HT1080 (cell line): ENCODE measurements around the gene TAS1R3. TPM values are rescaled to one million over a fixed set of nuclear protein-coding genes. Genes with fewer than 3 reads are reported as not detected.

Source experiments
- DNase-seq: peaks from one replicate; pipeline ENCODE4 v3.0.0-alpha.2; 2015; ENCODE audit warnings: low read depth
- polyA plus RNA-seq, 2 experiments: library from polyadenylated mRNA; depleted of rRNA; stranded (reverse); fragments of >200 nt; gene quantifications; 2 replicates each; pipeline ENCODE4 v1.2.3, GENCODE V29; 2015
- total RNA-seq: library from RNA; depleted of rRNA; stranded (reverse); fragments of >200 nt; shearing (Covaris generic); gene quantifications from 2 replicates; pipeline ENCODE4 v1.2.3, GENCODE V29; 2014; rRNA removed

The TAS1R3 gene
- total RNA-seq = 0.03 and 0.08 TPM in 2 replicates
- polyA plus RNA-seq (2015; cell fraction: cytosol; rRNA removed) = not detected in 2 replicates
- polyA plus RNA-seq (2015; cell fraction: nucleus; rRNA removed) = 0.07 TPM in 1 of 2 replicates, not detected in the other

GRCh38 chr1:1331068-1331965 is at the start of gene TAS1R3:
TSS of gene TAS1R3 (plus strand) at chr1:1331280. CDS start at chr1:1331346, 66 bp downstream.
- no peak for DNase-seq

- peak; percentile 76 for DNase-seq
These were observed 49.4 kb upstream of the TAS1R3 start for GRCh38 chr1:1281533-1282321.

- peak; percentile 81 for DNase-seq
These were observed 48.1 kb upstream of the TAS1R3 start for GRCh38 chr1:1282998-1283397.

GRCh38 chr1:1283821-1284220 is 47.3 kb upstream of the TAS1R3 start:
- DNase-seq = no peak

DNA sequence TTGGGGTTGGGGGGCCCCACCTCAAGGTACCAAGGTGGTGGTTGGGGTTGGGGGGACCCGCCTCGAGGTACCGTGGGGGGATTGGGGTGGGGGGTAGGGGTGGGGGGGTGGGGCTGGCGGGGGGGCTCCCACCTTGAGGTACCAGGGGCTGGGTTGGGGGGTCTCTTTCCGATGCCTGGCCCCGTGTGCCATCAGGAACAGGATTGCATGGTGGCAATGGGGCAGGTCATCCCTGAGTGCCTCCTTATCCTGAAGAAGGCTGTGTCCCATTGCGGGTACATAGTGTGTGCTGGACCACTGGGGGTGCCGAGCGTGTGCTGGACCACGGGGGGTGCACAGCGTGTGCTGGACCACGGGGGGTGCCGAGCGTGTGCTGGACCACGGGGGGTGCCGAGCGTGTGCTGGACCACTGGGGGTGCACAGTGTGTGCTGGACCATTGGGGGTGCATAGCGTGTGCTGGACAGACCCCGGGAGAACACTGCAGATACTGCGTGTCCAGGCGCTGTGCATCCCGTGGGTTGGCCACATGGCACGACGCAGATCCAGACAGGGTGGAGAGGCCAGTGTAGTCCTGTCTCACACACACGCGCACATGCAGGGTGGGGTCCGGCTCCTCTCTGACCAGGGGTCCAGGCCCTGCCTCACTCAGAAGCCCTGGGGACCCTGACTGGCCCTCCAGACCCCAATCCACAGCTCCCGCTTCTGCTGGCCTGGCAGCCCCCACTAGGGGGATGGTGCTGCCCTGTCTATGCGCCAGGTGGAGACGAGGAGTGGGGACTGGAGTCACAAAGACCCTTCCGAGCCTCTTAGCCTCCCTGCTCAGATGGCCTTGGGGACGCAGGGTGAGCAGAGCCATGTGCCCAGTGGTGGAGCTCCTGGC is 46.6 kb upstream of the TAS1R3 start:
- no peak for DNase-seq

DNA sequence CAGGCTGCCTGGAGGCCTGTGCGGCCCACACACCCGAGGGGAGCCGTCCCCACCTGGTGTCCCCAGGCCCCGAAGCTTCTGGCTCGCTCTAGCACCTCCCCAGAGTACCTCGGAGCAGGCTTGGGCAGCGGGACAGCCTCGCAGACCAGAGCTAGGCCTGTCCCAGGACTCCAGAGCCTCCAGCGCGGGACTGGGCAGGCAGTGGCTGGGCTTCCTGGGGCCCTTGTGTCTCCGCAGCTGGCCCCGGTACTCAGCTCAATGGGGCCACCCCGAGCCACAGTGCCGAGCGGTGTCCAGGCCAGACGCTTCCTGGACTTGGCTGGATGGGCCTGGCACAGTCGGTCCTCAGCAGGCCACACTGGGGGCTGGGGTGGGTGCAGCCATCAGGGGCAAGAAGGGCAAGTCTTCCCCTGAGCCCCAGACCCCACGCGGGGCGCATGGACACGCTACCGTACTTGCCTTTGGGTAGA is 45.9 kb upstream of the TAS1R3 start:
- DNase-seq = no peak

DNA sequence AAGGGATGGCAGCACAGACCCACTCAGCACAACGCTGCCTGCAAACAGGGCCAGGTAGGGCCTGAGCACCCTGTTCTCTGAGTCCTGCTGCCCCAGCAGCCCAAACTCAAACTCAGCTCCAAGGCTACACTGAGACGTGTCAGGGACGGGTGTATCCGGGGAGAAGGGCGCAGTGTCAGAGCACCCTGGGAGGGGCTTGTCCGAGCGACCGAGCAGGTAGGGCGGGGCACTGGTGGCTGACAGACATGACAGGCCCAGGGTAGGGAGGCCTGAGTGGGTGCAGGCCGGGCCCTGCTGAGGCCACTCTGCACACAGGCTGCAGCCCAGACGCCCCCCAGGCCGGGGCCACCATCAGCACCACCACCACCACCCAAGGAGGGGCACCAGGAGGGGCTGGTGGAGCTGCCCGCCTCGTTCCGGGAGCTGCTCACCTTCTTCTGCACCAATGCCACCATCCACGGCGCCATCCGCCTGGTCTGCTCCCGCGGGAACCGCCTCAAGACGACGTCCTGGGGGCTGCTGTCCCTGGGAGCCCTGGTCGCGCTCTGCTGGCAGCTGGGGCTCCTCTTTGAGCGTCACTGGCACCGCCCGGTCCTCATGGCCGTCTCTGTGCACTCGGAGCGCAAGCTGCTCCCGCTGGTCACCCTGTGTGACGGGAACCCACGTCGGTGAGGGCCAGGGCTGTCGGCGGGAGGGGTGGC is 45.3 kb upstream of the TAS1R3 start:
- no peak for DNase-seq

DNA sequence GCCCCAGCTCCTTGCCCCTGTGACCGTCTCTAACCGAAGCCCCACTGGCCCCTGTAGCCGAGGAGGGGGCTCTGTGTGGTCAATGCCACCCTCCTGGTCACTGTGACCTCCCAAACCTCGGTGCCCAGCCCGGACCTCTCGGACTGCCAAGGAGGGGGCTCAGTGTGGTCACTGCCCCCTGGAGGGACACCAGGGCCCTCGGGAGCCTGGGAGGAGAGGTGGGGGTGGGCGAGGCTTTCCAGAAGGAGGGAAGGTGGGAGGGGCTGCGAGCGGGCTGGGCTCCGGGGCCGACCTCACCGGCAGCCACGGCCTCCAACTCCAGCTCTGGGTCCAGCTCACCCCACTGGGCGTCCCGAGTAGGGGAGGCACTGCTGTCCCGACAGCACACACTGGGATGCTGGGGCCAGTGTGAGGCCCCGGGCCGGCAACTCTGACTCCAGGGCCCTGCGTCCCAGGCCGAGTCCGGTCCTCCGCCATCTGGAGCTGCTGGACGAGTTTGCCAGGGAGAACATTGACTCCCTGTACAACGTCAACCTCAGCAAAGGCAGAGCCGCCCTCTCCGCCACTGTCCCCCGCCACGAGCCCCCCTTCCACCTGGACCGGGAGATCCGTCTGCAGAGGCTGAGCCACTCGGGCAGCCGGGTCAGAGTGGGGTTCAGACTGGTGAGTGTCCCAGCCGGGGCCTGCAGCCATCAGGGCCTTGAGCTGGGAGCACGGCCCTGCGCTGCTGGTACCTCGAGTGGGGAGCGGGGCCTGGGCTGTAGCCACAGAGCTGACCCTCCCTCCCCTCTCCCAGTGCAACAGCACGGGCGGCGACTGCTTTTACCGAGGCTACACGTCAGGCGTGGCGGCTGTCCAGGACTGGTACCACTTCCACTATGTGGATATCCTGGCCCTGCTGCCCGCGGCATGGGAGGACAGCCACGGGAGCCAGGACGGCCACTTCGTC is 44.5 kb upstream of the TAS1R3 start:
- no peak for DNase-seq

GRCh38 chr1:1287288-1288110 is 43.6 kb upstream of the TAS1R3 start:
- no peak for DNase-seq

DNA sequence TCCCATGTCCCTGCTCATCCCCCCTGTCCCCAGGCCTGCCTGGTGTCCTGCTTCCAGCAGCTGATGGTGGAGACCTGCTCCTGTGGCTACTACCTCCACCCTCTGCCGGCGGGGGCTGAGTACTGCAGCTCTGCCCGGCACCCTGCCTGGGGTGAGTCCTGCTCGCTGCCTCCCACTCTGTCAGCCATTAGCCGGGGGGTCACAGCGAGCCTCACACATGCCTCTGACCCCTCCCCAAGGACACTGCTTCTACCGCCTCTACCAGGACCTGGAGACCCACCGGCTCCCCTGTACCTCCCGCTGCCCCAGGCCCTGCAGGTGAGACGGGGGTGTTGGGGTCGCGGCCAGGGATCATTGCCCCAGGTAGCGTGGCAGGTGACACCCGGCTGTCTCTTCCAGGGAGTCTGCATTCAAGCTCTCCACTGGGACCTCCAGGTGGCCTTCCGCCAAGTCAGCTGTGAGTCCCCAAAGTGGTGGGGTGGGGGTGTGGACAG is 40.8 kb upstream of the TAS1R3 start:
- no peak for DNase-seq

DNA sequence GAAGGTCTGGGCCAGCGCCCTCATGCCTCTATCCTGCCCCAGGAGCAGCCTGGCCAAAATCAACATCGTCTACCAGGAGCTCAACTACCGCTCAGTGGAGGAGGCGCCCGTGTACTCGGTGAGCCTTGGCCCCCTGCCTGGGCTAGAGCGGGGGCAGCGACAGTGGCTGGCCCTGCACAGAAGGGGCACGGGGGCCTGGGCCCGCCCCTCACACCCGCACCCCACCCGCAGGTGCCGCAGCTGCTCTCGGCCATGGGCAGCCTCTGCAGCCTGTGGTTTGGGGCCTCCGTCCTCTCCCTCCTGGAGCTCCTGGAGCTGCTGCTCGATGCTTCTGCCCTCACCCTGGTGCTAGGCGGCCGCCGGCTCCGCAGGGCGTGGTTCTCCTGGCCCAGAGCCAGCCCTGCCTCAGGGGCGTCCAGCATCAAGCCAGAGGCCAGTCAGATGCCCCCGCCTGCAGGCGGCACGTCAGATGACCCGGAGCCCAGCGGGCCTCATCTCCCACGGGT is 40.0 kb upstream of the TAS1R3 start:
- DNase-seq = no peak

DNA sequence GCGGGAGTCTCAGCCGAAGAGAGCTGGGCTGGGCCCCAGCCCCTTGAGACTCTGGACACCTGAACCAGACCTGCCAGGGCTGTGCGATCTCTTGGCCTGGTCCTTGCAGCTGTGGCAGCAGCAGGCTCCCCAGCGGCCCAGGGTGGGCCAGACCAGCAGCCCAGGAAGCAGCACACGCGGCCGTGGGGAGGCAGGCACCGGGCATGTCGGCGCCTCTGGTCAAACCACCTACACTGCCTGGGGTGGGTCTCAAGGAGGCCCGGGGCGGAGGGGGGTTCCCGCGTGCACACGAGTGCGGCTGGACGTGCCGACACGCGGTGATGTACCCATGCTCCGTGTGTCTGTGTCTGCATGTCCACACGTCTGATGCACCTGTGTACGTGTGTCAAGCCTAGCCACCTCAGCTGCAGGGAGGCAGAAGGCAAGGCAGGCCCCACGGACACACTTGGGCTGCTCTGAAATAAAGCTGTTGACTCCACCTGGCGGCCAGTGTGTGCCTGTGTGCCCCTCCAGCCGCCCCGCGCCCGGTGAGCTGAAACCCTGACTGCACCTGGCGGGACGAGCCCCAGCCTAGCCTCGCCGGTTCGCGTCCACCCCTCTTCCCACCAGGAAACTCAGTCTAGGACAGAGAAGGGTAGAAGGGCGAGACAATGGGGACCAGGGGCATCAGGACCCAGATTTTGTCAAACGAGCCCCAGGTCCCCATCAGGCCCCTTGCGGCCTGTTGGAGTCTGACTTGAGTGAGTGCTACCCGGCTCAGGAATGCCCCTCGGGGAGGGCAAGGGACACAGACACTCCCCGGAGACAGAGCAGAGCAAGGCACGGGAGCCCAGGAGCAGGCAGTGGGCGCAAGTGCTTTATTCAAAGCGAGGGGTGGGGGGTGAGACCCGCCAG is 39.3 kb upstream of the TAS1R3 start:
- DNase-seq = peak; percentile 60

GRCh38 chr1:1292442-1292779 is 38.7 kb upstream of the TAS1R3 start:
- no peak for DNase-seq

DNA sequence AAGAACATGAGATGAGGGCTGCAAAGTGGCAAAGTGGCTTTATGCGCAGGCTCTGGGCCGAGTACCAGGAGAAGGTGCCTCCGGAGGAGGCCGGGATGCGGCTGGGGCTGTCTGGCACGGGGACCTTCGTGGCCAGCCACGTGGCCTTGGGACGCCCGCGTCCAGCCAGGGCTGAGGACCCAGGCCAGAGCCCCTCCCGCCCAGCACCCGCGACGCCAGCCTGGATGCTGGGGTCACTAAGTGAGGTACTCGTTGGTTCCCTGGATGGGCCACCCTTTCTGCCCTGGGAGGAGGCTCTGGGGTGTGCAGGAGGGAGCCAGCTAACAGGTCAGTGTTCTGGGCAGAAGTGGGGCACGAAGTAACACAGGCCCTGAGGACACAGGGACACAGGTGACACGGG is 38.2 kb upstream of the TAS1R3 start:
- DNase-seq = no peak

DNA sequence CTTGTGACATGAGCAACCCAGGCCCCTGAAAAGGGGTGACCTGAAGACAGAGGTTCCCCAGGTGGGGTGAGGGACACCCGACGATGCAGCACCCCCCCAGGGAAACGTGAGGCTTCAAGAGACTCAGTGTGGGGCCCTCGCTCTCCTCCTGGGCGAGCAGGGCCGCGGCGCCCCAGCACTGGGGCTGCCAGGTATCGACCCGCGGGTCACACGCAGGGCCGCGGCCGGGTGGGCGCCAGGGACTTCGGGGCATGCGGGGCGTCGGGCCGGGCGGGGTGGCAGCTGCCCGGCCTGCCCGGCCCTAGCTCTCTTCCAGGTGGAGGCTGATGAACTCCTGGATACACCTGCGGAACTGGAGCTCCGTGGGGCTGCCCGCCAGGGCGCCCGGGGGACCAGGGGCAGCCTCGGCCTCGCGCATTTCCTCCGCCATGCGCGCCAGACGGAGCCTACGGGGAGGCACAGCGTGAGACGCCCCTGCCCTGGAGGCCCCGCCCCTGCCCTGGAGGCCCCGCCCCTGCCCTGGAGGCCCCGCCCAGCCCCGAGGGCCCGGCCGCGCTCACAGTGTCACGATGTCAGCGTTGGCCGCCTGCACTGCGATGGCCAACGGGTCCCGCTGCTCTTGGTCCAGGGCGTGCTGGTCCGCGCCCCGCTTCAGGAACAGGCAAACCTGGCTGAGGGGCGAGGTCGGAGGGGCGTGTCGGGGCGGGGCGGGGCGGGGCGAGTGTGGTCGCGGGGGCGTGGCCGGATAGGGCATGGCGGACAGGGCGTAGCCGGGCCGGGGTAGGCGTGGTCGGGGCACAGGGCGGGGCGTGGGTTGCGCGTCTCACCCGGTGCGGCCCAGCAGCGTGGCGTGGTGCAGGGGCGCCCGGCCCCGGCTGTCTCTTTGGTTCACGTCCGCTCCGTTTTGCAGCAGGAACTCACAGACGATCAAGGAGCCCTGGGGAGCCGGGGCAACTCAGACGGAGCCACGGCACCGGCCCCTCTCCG is 37.5 kb upstream of the TAS1R3 start:
- DNase-seq = no peak
